H1 (cell line): ENCODE data around the gene DCHS1. TPM values are rescaled to one million over a fixed set of nuclear protein-coding genes. Genes with fewer than 3 reads are reported as not detected.

Experiments used
- CTCF ChIA-PET: fragments of 300-600 bp; sonication (Branson Sonifier 250); formaldehyde crosslinking; loops from one replicate; lab custom pipeline; 2021; ENCODE audit not compliant: partially characterized antibody; lab: Charles Lee
- POLR2A ChIA-PET: fragments of 300-600 bp; sonication (Branson Sonifier 250); formaldehyde crosslinking; loops from one replicate; lab custom pipeline; 2021; ENCODE audit warnings: inconsistent platforms; ENCODE audit not compliant: partially characterized antibody; lab: Charles Lee
- DNase-seq, 2 experiments: peaks; one replicate each; pipeline versions ENCODE4 v3.0.0 to v3.0.0-alpha.2; 2010 to 2022; ENCODE audit warnings: low spot score in 2 of 2, low read depth in 1 of 2, mixed read lengths in 1 of 2
- FAIRE-seq: peaks from 2 replicates; lab custom pipeline; 2011; peaks lifted over from hg19 to GRCh38; lab: Jason Lieb, UNC
- H2AFZ ChIP-seq: 2 replicates; pipeline ENCODE4 v1.8.1; 2012; ENCODE audit warnings: low read length, inconsistent platforms
- H2AK5ac ChIP-seq: 2 replicates; pipeline ENCODE4 v1.6.1; 2013; ENCODE audit warnings: low read depth, low read length
- H2BK120ac ChIP-seq: replicated peaks from 2 replicates; pipeline ENCODE3; 2013; ENCODE audit warnings: low read depth, low read length, inconsistent platforms
- H2BK12ac ChIP-seq: 2 replicates; pipeline ENCODE4 v1.6.1; 2013; ENCODE audit warnings: low read depth, low read length
- H2BK15ac ChIP-seq: 2 replicates; pipeline ENCODE4 v1.6.1; 2013; ENCODE audit warnings: low read length
- H2BK20ac ChIP-seq: 2 replicates; pipeline ENCODE4 v1.6.1; 2013; ENCODE audit warnings: low read length
- H2BK5ac ChIP-seq: 2 replicates; pipeline ENCODE4 v1.6.1; 2013; ENCODE audit warnings: low read depth, low read length
- H3K14ac ChIP-seq: 2 replicates; pipeline ENCODE4 v1.6.1; 2013; ENCODE audit warnings: inconsistent platforms; ENCODE audit not compliant: insufficient read length
- H3K18ac ChIP-seq: 2 replicates; pipeline ENCODE4 v1.6.1; 2013; ENCODE audit warnings: low read length; ENCODE audit errors: extremely low read depth
- H3K23ac ChIP-seq: 2 replicates; pipeline ENCODE4 v1.6.1; 2013; ENCODE audit warnings: inconsistent platforms; ENCODE audit not compliant: insufficient read length
- H3K23me2 ChIP-seq: 2 replicates; pipeline ENCODE4 v1.6.1; 2013; ENCODE audit warnings: low read depth, low read length
- H3K27ac ChIP-seq: 2 replicates; pipeline ENCODE4 v1.6.1; 2011; ENCODE audit warnings: low read depth, low read length, inconsistent platforms
- H3K27me3 ChIP-seq, 4 experiments: replicated peaks in 1 of 4; 1 replicate in 1 of 4; 2 replicates in 3 of 4; pipeline versions ENCODE4 v1.6.1 to v1.8.1; 2011 to 2013; ENCODE audit warnings: low read length in 3 of 4, mild to moderate bottlenecking in 3 of 4, inconsistent platforms in 2 of 4, mixed read lengths in 2 of 4, moderate library complexity in 1 of 4; ENCODE audit not compliant: control insufficient read depth in 3 of 4, insufficient read depth in 3 of 4; ENCODE audit errors: extremely low read depth in 1 of 4
- H3K36me3 ChIP-seq, 4 experiments: 2 replicates each; pipeline versions ENCODE4 v1.6.1 to v1.8.1; 2011 to 2013; ENCODE audit warnings: mild to moderate bottlenecking in 4 of 4, low read length in 3 of 4, moderate library complexity in 2 of 4, control low read depth in 1 of 4, inconsistent platforms in 1 of 4; ENCODE audit not compliant: insufficient read depth in 4 of 4, control insufficient read depth in 2 of 4
- H3K4ac ChIP-seq: replicated peaks from 2 replicates; pipeline ENCODE3; 2013; ENCODE audit warnings: low read length, low read depth, mixed read lengths, inconsistent platforms; ENCODE audit not compliant: insufficient read length
- H3K4me1 ChIP-seq, 4 experiments: replicated peaks in 1 of 4; 1 replicate in 1 of 4; 2 replicates in 3 of 4; pipeline versions ENCODE4 v1.6.1 to v1.8.1; 2011 to 2013; ENCODE audit warnings: low read length in 3 of 4, inconsistent platforms in 2 of 4, mixed read lengths in 1 of 4; ENCODE audit not compliant: insufficient read depth in 4 of 4, control insufficient read depth in 3 of 4
- H3K4me2 ChIP-seq, 2 experiments: 2 replicates each; pipeline versions ENCODE4 v1.6.1 to v1.8.1; 2011 to 2013; ENCODE audit warnings: low read depth in 2 of 2, low read length in 2 of 2, control low read depth in 1 of 2, inconsistent platforms in 1 of 2, mild to moderate bottlenecking in 1 of 2; ENCODE audit not compliant: insufficient read depth in 1 of 2
- H3K4me3 ChIP-seq, 4 experiments: fragments of 200-600, 300-600 bp in 1 of 4; sonication (generic), shearing (Covaris generic), sonication (Bioruptor Twin) in 1 of 4; 2 replicates each; pipeline versions ENCODE4 v1.5.1 to v1.8.1; 2011 to 2016; ENCODE audit warnings: low read length in 4 of 4, low read depth in 3 of 4, control low read depth in 2 of 4, inconsistent platforms in 2 of 4, mild to moderate bottlenecking in 2 of 4, mixed read lengths in 1 of 4, moderate library complexity in 1 of 4; ENCODE audit not compliant: insufficient read depth in 2 of 4; ENCODE audit errors: extremely low read depth in 1 of 4
- H3K56ac ChIP-seq: replicated peaks from 2 replicates; pipeline ENCODE3; 2013; ENCODE audit warnings: low read depth, mild to moderate bottlenecking, mixed read lengths, low read length, inconsistent platforms; ENCODE audit not compliant: insufficient read length
- H3K79me1 ChIP-seq: 2 replicates; pipeline ENCODE4 v1.6.1; 2013; ENCODE audit warnings: low read depth, low read length, control low read depth
- H3K79me2 ChIP-seq, 2 experiments: 2 replicates each; pipeline versions ENCODE4 v1.6.1 to v1.8.1; 2012 to 2013; ENCODE audit warnings: low read length in 2 of 2, mild to moderate bottlenecking in 2 of 2, inconsistent platforms in 1 of 2; ENCODE audit not compliant: insufficient read depth in 2 of 2, control insufficient read depth in 1 of 2
- H3K9ac ChIP-seq, 4 experiments: replicated peaks in 1 of 4; 1 replicate in 1 of 4; 2 replicates in 3 of 4; pipeline versions ENCODE4 v1.6.1 to v1.8.1; 2011 to 2013; ENCODE audit warnings: low read depth in 3 of 4, low read length in 3 of 4, control low read depth in 2 of 4, mild to moderate bottlenecking in 2 of 4, moderate library complexity in 2 of 4, inconsistent platforms in 1 of 4; ENCODE audit errors: extremely low read depth in 1 of 4
- H3K9me3 ChIP-seq, 2 experiments: 2 replicates each; pipeline versions ENCODE4 v1.6.1 to v1.8.1; 2012 to 2013; ENCODE audit warnings: mild to moderate bottlenecking in 2 of 2, moderate library complexity in 2 of 2, control low read depth in 1 of 2, inconsistent platforms in 1 of 2, low read depth in 1 of 2, low read length in 1 of 2, mixed read lengths in 1 of 2; ENCODE audit not compliant: insufficient read depth in 2 of 2
- H4K20me1 ChIP-seq, 2 experiments: replicated peaks in 1 of 2; 2 replicates each; pipeline versions ENCODE3 to v1.8.1; 2011 to 2013; ENCODE audit warnings: inconsistent platforms in 2 of 2, low read length in 2 of 2, mild to moderate bottlenecking in 1 of 2; ENCODE audit not compliant: insufficient read depth in 2 of 2, control insufficient read depth in 1 of 2
- H4K5ac ChIP-seq: 2 replicates; pipeline ENCODE4 v1.6.1; 2013; ENCODE audit warnings: low read length, low read depth, mixed read lengths, inconsistent platforms; ENCODE audit not compliant: insufficient read length
- H4K8ac ChIP-seq: 2 replicates; pipeline ENCODE4 v1.8.0; 2013; ENCODE audit warnings: mild to moderate bottlenecking, moderate library complexity, low read length, inconsistent platforms; ENCODE audit not compliant: insufficient read depth; ENCODE audit errors: extremely low read depth
- H4K91ac ChIP-seq: replicated peaks from 2 replicates; pipeline ENCODE3; 2013; ENCODE audit warnings: low read length, mixed read lengths, inconsistent platforms; ENCODE audit not compliant: insufficient read length
- ATF2 ChIP-seq: IDR thresholded peaks from 2 replicates; pipeline ENCODE4 v1.6.1; 2012; ENCODE audit warnings: low read length, inconsistent platforms
- HDAC2 ChIP-seq, 2 experiments: fragments of 300-600 bp in 1 of 2; sonication (generic) in 1 of 2; IDR thresholded peaks; 2 replicates each; pipeline ENCODE4 v1.6.1; 2011 to 2012; ENCODE audit warnings: low read depth in 2 of 2, low read length in 2 of 2, mild to moderate bottlenecking in 2 of 2, moderate library complexity in 2 of 2, borderline replicate concordance in 1 of 2, inconsistent platforms in 1 of 2
- KDM5A ChIP-seq: fragments of 200-600 bp; IDR thresholded peaks from 2 replicates; pipeline ENCODE4 v1.7.1; 2012; ENCODE audit warnings: mild to moderate bottlenecking, low read length, inconsistent platforms, mixed read lengths
- RNF2 ChIP-seq: fragments of 200-900, 300-1000 bp; sonication (generic); IDR thresholded peaks from 2 replicates; pipeline ENCODE4 v1.7.1; 2016; ENCODE audit warnings: borderline replicate concordance, low read depth, mild to moderate bottlenecking, antibody characterized with exemption, low read length; ENCODE audit not compliant: poor library complexity, severe bottlenecking; ENCODE audit errors: missing control alignments
- SP1 ChIP-seq: IDR thresholded peaks from 2 replicates; pipeline ENCODE4 v1.6.1; 2011; ENCODE audit warnings: low read depth, low read length
- SRF ChIP-seq: IDR thresholded peaks from 2 replicates; pipeline ENCODE4 v1.6.1; 2011; ENCODE audit warnings: mild to moderate bottlenecking, low read depth, low read length, moderate library complexity
- TAF1 ChIP-seq: IDR thresholded peaks from 2 replicates; pipeline ENCODE4 v1.6.1; 2011; ENCODE audit warnings: mild to moderate bottlenecking, low read depth, low read length
- TBP ChIP-seq: IDR thresholded peaks from 2 replicates; pipeline ENCODE4 v1.6.1; 2011; ENCODE audit warnings: low read depth, low read length, improper control_type of control experiment
- YY1 ChIP-seq: IDR thresholded peaks from 2 replicates; pipeline ENCODE4 v1.6.1; 2011; ENCODE audit warnings: low read depth, mild to moderate bottlenecking, low read length
- WGBS, 2 experiments: shearing (Covaris generic) in 1 of 2; methylation state at CpG; one replicate each; pipeline versions ENCODE4 v1.1.6 to v1.1.7; 2013 to 2015; ENCODE audit warnings: low lambda C conversion rate in 2 of 2, mixed read lengths in 2 of 2, inconsistent platforms in 1 of 2, low coverage in 1 of 2, missing lambda C conversion rate in 1 of 2; ENCODE audit not compliant: insufficient replicate concordance in 2 of 2, insufficient coverage in 1 of 2, insufficient read length in 1 of 2; ENCODE audit errors: extremely low coverage in 1 of 2, missing lambda C conversion rate in 1 of 2; 5-methylcytosine and 5-hydroxymethylcytosine counted together
- polyA plus RNA-seq, 7 experiments: library from polyadenylated mRNA; depleted of rRNA in 3 of 7; stranded (reverse) in 5 of 7; unstranded in 2 of 7; fragments of >200 nt in 5 of 7; fragments of 200-250 nt in 2 of 7; gene quantifications; 1 replicate in 5 of 7; 2 replicates in 1 of 7; 4 replicates in 1 of 7; pipeline versions ENCODE4 v1.2.1 to v1.2.3, GENCODE V29; 2011 to 2013; ENCODE audit warnings: missing spikeins in 2 of 7, mixed read lengths in 2 of 7
- total RNA-seq: library from RNA; stranded (reverse); fragmentation: NEBNext Ultra II Directional; extraction: Animal tissue kit (Norgen Biotek cat#: 25700); gene quantifications from 2 replicates; pipeline ENCODE4 v1.2.1, GENCODE V29; 2021

DCHS1 gene
- total and polyA plus RNA-seq, 2 of the 8 experiments (the other 6 are each of a cell fraction or from before 2014, with no cell fraction given), result 8.2 to 10.5 TPM

GRCh38 chr11:6602096-6602940 lies 53.3 kb downstream of the DCHS1 start:
- Histone ChIP-seq H3K9me3 (no peaks in the 10 kb centered on the region), H2BK20ac (no peak overlapping the region), H3K79me1 (peaks cover 8% of the 10 kb centered on the region), H4K5ac (no peak overlapping the region), H3K4me3 (peak overlapping the region; percentile 79 to 99 (median 93)), H3K56ac (no peak overlapping the region), H3K4me2 (peak overlapping the region; percentile 83 to 97), H3K79me2 (peaks cover 3 to 37% of the 10 kb centered on the region in 2 experiments), H3K18ac (no peak overlapping the region), H2BK12ac (no peak overlapping the region), H3K27me3 (no peaks in the 10 kb centered on the region), H3K4ac (no peak overlapping the region), H4K8ac (no peak overlapping the region), H2AFZ (no peak overlapping the region), H2BK120ac (no peak overlapping the region), H4K20me1 (peaks cover 0 to 7% of the 10 kb centered on the region in 2 experiments), H3K23me2 (peaks cover 16% of the 10 kb centered on the region), H2BK15ac (no peak overlapping the region), H3K27ac (no peak overlapping the region), H3K23ac (no peak overlapping the region), H2BK5ac (no peak overlapping the region), H3K14ac (no peak overlapping the region), H3K4me1 (peaks cover 5 to 17% (median 8%) of the 10 kb centered on the region in 4 experiments; a peak in 6 of 7 replicates), H3K36me3 (peaks cover 3 to 19% (median 9%) of the 10 kb centered on the region in 4 experiments; a peak in 7 of 8 replicates), H4K91ac (no peak overlapping the region), H2AK5ac (no peak overlapping the region), H3K9ac (peak overlapping the region in 2 of 4 experiments; percentile 12 to 64; a peak in 4 of 7 replicates)
- ChIA-PET POLR2A (interaction anchor here (0.6 to 2.1 kb wide), 7 partner anchors 8 to 176 kb away, joined by 3 to 7 read pairs (median 5); partner anchors contain the start of genes TAF10 and TPP1), CTCF (interaction anchor here (0.9 to 4.1 kb wide), 8 partner anchors 8 to 224 kb away, joined by 3 to 23 read pairs (median 4); partner anchors contain the start of gene TAF10)
- 82% methylated on average over 7 of the region's 7 CpGs; no CpG with 5 or more reads in 1 of the 2 experiments for WGBS, 2 experiments
- no peak for FAIRE-seq
- peak in 1 of 2 experiments; percentile 17 for DNase-seq
- TF ChIP-seq RNF2 (no peak), ATF2 (no peak), HDAC2 (IDR thresholded peaks at IDR 0.05; ENCODE audit: borderline replicate concordance in 1 of 2, low read depth in 2 of 2, low read length in 2 of 2) (no peak), SRF (no peak), SP1 (no peak), YY1 (no peak), KDM5A (no peak), TAF1 (no peak), TBP (no peak)
